Liver (tissue), 9 donors: ENCODE results near the gene CD300LB. TPM values are rescaled to one million over a fixed set of nuclear protein-coding genes. Genes with fewer than 3 reads are reported as not detected.

Experiments used
- DNase-seq: peaks from one replicate; pipeline ENCODE4 v3.0.0-alpha.2; 2017; ENCODE audit warnings: low spot score
- H3K27ac ChIP-seq, 2 donors: one replicate each; pipeline ENCODE4 v1.7.0; 2013; ENCODE audit warnings: inconsistent platforms in 2 of 2, low read length in 2 of 2, control low read depth in 1 of 2, low read depth in 1 of 2, mild to moderate bottlenecking in 1 of 2
- H3K27me3 ChIP-seq, 4 donors: one replicate each; pipeline versions ENCODE4 v1.6.1 to v1.7.0; 2013; ENCODE audit warnings: low read length in 3 of 4, inconsistent platforms in 1 of 4, mild to moderate bottlenecking in 1 of 4, moderate library complexity in 1 of 4; ENCODE audit not compliant: control insufficient read depth in 4 of 4, insufficient read depth in 4 of 4
- H3K36me3 ChIP-seq, 4 donors: one replicate each; pipeline versions ENCODE4 v1.6.1 to v1.7.0; 2013; ENCODE audit warnings: low read length in 3 of 4, mild to moderate bottlenecking in 3 of 4, low read depth in 1 of 4, moderate library complexity in 1 of 4; ENCODE audit not compliant: control insufficient read depth in 4 of 4, insufficient read depth in 3 of 4
- H3K4me1 ChIP-seq, 4 donors: one replicate each; pipeline versions ENCODE4 v1.6.1 to v1.7.0; 2013; ENCODE audit warnings: low read length in 3 of 4, mild to moderate bottlenecking in 3 of 4, moderate library complexity in 1 of 4; ENCODE audit not compliant: control insufficient read depth in 4 of 4, insufficient read depth in 4 of 4
- H3K4me3 ChIP-seq, 3 donors: one replicate each; pipeline versions ENCODE4 v1.6.1 to v1.7.0; 2013; ENCODE audit warnings: low read length in 3 of 3, control low read depth in 1 of 3, low read depth in 1 of 3, mild to moderate bottlenecking in 1 of 3
- H3K9ac ChIP-seq, 2 donors: one replicate each; pipeline ENCODE4 v1.7.0; 2013; ENCODE audit warnings: low read length in 2 of 2, mild to moderate bottlenecking in 2 of 2, moderate library complexity in 2 of 2, control low read depth in 1 of 2, low read depth in 1 of 2
- H3K9me3 ChIP-seq, 4 donors: one replicate each; pipeline versions ENCODE4 v1.6.1 to v1.7.0; 2013; ENCODE audit warnings: low read length in 3 of 4; ENCODE audit not compliant: control insufficient read depth in 4 of 4
- EGR1 ChIP-seq, 2 donors: IDR thresholded peaks; 2 replicates each; pipeline ENCODE4 v1.6.1; 2016 to 2018; ENCODE audit warnings: antibody characterized with exemption in 2 of 2, low read depth in 2 of 2
- FOXA1 ChIP-seq: IDR thresholded peaks from 2 replicates; pipeline ENCODE4 v1.6.1; 2016; ENCODE audit warnings: antibody characterized with exemption
- FOXA2 ChIP-seq: IDR thresholded peaks from 2 replicates; pipeline ENCODE4 v1.6.1; 2016; ENCODE audit warnings: antibody characterized with exemption
- HNF4A ChIP-seq, 2 donors: conservative IDR thresholded peaks; 2 replicates each; pipeline ENCODE4 v1.6.1; 2016; ENCODE audit warnings: antibody characterized with exemption in 2 of 2, mild to moderate bottlenecking in 2 of 2
- HNF4G ChIP-seq: IDR thresholded peaks from 2 replicates; pipeline ENCODE4 v1.6.1; 2016; ENCODE audit warnings: antibody characterized with exemption
- JUND ChIP-seq, 2 donors: IDR thresholded peaks; 2 replicates each; pipeline ENCODE4 v1.6.1; 2016; ENCODE audit warnings: antibody characterized with exemption in 2 of 2
- NR2F2 ChIP-seq: IDR thresholded peaks from 2 replicates; pipeline ENCODE4 v1.6.1; 2016; ENCODE audit warnings: antibody characterized with exemption
- RAD21 ChIP-seq, 2 donors: IDR thresholded peaks; 2 replicates each; pipeline ENCODE4 v1.6.1; 2016; ENCODE audit warnings: antibody characterized with exemption in 2 of 2, mild to moderate bottlenecking in 2 of 2
- SP1 ChIP-seq: IDR thresholded peaks from 2 replicates; pipeline ENCODE4 v1.6.1; 2018; ENCODE audit warnings: antibody characterized with exemption, mild to moderate bottlenecking
- YY1 ChIP-seq: IDR thresholded peaks from 2 replicates; pipeline ENCODE4 v1.6.1; 2016; ENCODE audit warnings: antibody characterized with exemption, mild to moderate bottlenecking
- WGBS: extraction: QIAGEN DNeasy Blood & Tissue Kit; methylation state at CpG from one replicate; pipeline ENCODE4 v1.1.7; 2013; 5-methylcytosine and 5-hydroxymethylcytosine counted together
- polyA plus RNA-seq, 2 donors: library from polyadenylated mRNA; stranded (reverse) in 1 of 2; unstranded in 1 of 2; fragments of 200-250 nt in 1 of 2; fragments of >200 nt in 1 of 2; fragmentation: Nextera tagmentation in 1 of 2; extraction: Ambion mirVana in 1 of 2; gene quantifications; one replicate each; pipeline versions ENCODE4 v1.2.1 to v1.2.3, GENCODE V29; 2013 to 2015
- total RNA-seq, 2 donors: library from RNA; depleted of rRNA; stranded (reverse); fragments of >200 nt; gene quantifications; one replicate each; pipeline ENCODE4 v1.2.3, GENCODE V29; 2014
- TF ChIP-seq, protein P1 (sequence below): fragments of 150-350 bp; IDR thresholded peaks from 2 replicates; pipeline ENCODE4 v1.5.1; 2017; ENCODE audit warnings: improper control_type of control experiment, low read depth, low read length; ENCODE audit not compliant: missing input control
- TF ChIP-seq, protein P2 (sequence below): IDR thresholded peaks from 2 replicates; pipeline ENCODE4 v1.6.1; 2016; ENCODE audit warnings: antibody characterized with exemption
- donor health status: healthy.
- donor health status: healthy.
- donor health status: healthy.
- donor health status: healthy.
- donor health status: healthy.

The CD300LB gene
- total and polyA plus RNA-seq, 4 donors = 0.08 to 0.33 (median 0.09) TPM; not detected in 1

DNA sequence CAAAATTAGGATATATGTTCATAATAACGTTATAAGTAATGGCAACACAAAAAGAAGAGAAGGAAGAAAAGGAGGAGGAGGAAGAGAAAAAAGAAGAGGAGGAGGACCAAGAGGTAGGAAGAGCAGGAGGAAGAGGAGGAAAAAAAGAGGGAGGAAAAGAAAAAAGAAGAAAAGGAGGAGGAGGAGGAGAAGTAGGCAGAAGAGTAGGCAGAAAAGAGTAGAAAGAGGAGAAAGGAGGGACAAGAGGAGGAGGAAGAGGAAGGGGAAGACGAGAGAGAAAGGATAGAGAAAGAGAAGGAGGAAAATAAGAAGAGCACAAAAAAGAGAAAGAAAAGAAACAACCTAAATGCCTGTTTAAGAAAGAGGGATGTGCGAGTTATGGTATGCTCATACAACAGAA, 5.6 kb upstream of the CD300LB start:
- Histone ChIP-seq H3K4me1 (no peaks in the 10 kb centered on the region), H3K4me3 (no peak overlapping the region), H3K27me3 (peaks cover 0 to 7% (median 0%) of the 10 kb centered on the region in 4 donors), H3K36me3 (no peaks in the 10 kb centered on the region), H3K27ac (no peak overlapping the region), H3K9me3 (no peaks in the 10 kb centered on the region), H3K9ac (no peak overlapping the region)
- WGBS = 63% methylated on average over 3 of the region's 3 CpGs
- DNase-seq = no peak
- no peak for TF ChIP-seq HNF4A (conservative IDR thresholded peaks at IDR 0.05)
- TF ChIP-seq, protein P1, sequence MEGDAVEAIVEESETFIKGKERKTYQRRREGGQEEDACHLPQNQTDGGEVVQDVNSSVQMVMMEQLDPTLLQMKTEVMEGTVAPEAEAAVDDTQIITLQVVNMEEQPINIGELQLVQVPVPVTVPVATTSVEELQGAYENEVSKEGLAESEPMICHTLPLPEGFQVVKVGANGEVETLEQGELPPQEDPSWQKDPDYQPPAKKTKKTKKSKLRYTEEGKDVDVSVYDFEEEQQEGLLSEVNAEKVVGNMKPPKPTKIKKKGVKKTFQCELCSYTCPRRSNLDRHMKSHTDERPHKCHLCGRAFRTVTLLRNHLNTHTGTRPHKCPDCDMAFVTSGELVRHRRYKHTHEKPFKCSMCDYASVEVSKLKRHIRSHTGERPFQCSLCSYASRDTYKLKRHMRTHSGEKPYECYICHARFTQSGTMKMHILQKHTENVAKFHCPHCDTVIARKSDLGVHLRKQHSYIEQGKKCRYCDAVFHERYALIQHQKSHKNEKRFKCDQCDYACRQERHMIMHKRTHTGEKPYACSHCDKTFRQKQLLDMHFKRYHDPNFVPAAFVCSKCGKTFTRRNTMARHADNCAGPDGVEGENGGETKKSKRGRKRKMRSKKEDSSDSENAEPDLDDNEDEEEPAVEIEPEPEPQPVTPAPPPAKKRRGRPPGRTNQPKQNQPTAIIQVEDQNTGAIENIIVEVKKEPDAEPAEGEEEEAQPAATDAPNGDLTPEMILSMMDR = no peak
- no peak for TF ChIP-seq FOXA1
- no peak for TF ChIP-seq FOXA2
- TF ChIP-seq RAD21 (IDR thresholded peaks at IDR 0.05) = no peak
- TF ChIP-seq NR2F2 = no peak
- no peak for TF ChIP-seq JUND (IDR thresholded peaks at IDR 0.05)
- no peak for TF ChIP-seq SP1
- no peak for TF ChIP-seq EGR1 (IDR thresholded peaks at IDR 0.05; ENCODE audit: low read depth in 2 of 2)
- no peak for TF ChIP-seq HNF4G
- no peak for TF ChIP-seq YY1

DNA sequence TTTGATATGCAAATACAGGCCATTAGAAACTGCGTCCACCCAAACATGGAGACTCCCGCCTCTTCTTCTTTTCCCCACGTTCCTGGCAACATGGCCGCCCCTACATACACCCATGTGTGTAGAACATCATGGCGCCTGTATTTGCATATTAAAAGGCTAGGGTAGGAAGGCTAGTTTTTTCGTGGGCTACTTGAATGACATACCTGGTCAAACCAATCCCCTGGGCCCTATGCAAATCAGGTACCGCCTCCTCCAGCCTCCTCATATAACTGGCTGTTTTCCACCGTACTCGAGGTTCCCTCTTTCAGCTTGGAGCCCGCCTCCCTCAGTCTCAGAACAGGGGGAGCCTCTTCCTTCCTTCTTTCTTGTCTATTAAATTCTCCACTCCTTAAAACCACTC, 840 bp upstream of the CD300LB start:
- H3K27ac ChIP-seq = peak overlapping the region; percentile 12 to 17

DNA sequence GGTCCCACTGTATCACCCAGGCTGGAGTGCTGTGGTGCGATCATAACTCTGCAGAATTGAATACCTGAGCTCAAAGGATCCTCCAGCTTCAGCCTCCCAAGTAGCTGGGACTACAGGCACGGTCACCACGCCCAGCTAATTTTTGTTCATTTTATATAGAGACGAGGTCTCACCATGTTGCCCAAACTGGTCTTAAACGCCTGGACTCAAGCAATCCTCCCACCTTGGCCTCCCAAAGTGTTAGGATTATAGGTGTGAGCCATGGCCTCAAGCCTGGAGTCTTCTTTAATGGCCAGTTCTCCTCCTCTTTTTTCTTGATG, 484 bp downstream of the CD300LB start:
- peak; percentile 14 for DNase-seq
- TF ChIP-seq, protein P2, sequence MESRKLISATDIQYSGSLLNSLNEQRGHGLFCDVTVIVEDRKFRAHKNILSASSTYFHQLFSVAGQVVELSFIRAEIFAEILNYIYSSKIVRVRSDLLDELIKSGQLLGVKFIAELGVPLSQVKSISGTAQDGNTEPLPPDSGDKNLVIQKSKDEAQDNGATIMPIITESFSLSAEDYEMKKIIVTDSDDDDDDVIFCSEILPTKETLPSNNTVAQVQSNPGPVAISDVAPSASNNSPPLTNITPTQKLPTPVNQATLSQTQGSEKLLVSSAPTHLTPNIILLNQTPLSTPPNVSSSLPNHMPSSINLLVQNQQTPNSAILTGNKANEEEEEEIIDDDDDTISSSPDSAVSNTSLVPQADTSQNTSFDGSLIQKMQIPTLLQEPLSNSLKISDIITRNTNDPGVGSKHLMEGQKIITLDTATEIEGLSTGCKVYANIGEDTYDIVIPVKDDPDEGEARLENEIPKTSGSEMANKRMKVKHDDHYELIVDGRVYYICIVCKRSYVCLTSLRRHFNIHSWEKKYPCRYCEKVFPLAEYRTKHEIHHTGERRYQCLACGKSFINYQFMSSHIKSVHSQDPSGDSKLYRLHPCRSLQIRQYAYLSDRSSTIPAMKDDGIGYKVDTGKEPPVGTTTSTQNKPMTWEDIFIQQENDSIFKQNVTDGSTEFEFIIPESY = no peak
- TF ChIP-seq FOXA2 = no peak
- TF ChIP-seq, protein P1 = no peak
- TF ChIP-seq YY1 = no peak
- no peak for TF ChIP-seq RAD21 (IDR thresholded peaks at IDR 0.05)
- no peaks in the 10 kb centered on the region for H3K36me3 ChIP-seq
- WGBS = 70% methylated on average over 5 of the region's 5 CpGs
- H3K4me1 ChIP-seq = no peaks in the 10 kb centered on the region
- H3K27ac ChIP-seq = no peak overlapping the region
- H3K9ac ChIP-seq = no peak overlapping the region
- no peak overlapping the region for H3K4me3 ChIP-seq
- H3K9me3 ChIP-seq = no peaks in the 10 kb centered on the region
- peaks cover 0 to 8% (median 0%) of the 10 kb centered on the region in 4 donors for H3K27me3 ChIP-seq

More for the DNA sequence above, 840 bp upstream of the CD300LB start:
- Histone ChIP-seq H3K36me3 (no peaks in the 10 kb centered on the region), H3K4me3 (no peak overlapping the region), H3K9me3 (no peaks in the 10 kb centered on the region), H3K9ac (no peak overlapping the region), H3K27me3 (peaks cover 0 to 10% (median 0%) of the 10 kb centered on the region in 4 donors), H3K4me1 (no peaks in the 10 kb centered on the region)
- 58% methylated on average over 10 of the region's 10 CpGs for WGBS
- peak; percentile 31 for DNase-seq
- TF ChIP-seq YY1 = peak; percentile 90
- no peak for TF ChIP-seq EGR1 (IDR thresholded peaks at IDR 0.05; ENCODE audit: low read depth in 2 of 2)
